ENCODE data around the gene VPS4A.

The VPS4A gene

DNA sequence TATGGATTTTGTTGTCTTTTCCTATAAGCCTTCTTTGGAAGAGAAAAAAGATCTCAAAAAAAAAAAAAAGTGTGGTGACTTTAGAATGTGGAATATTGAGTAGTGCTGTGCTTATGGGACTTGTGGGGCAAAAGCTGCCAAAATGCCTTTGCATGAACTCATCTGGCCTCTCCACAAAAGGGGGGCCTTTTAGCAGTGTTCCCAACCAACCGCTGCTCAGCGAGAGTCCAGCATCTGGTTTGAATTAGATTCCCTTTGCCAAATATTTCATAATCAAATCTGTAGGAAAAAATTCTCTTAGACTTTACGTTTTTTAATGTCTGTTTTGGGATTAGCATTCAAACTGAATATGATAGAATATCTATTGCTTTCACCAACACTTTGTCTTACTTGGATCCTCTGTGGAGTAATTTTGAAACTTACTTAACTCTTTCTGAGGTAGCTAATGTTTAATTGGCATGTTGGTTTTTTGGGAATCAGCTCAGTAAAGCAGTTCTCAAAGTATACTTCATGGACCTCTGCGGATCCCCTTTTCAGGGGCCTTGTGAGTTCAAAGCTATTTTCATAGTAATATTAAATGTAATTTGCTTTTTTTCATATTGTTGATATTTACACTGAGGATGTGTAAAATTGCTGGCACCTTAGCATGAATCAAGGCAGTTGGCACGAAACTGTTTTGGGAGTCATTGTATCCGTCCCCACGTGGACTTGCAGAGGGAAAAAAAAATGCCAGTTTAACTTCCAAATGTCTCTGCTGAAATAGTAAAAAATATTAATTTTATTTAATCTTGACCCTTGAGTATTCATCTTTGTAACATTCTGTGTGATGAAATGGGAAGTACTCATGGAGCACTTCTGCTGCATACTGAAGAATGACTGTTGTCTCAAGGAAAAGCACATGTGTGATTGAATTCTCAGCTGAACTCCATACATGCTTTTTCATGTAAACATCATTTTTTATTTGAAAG is 34.7 kb upstream of the VPS4A start:
- TF ChIP-seq, protein P1, sequence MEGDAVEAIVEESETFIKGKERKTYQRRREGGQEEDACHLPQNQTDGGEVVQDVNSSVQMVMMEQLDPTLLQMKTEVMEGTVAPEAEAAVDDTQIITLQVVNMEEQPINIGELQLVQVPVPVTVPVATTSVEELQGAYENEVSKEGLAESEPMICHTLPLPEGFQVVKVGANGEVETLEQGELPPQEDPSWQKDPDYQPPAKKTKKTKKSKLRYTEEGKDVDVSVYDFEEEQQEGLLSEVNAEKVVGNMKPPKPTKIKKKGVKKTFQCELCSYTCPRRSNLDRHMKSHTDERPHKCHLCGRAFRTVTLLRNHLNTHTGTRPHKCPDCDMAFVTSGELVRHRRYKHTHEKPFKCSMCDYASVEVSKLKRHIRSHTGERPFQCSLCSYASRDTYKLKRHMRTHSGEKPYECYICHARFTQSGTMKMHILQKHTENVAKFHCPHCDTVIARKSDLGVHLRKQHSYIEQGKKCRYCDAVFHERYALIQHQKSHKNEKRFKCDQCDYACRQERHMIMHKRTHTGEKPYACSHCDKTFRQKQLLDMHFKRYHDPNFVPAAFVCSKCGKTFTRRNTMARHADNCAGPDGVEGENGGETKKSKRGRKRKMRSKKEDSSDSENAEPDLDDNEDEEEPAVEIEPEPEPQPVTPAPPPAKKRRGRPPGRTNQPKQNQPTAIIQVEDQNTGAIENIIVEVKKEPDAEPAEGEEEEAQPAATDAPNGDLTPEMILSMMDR (IDR thresholded peaks at IDR 0.05), result no peak

DNA sequence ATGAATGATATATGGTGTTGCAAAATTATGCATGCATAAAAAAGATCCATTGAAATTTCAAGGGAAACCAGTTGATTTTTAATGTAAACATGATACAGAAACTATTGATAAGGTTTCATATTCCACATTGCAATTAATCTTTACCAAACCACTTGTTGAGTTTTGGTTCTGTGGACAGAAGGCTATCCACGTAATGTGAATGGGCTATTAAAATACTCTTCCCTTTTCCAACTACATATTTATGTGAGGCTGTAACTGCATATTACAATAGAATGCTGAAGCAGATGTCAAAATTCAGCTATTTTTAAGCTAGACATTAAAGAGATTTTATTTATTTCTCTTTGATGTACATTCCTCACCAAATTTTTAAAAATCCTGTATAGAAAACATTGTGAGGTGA is 33.7 kb upstream of the VPS4A start:
- TF ChIP-seq, protein P1 (IDR thresholded peaks at IDR 0.05), result no peak

DNA sequence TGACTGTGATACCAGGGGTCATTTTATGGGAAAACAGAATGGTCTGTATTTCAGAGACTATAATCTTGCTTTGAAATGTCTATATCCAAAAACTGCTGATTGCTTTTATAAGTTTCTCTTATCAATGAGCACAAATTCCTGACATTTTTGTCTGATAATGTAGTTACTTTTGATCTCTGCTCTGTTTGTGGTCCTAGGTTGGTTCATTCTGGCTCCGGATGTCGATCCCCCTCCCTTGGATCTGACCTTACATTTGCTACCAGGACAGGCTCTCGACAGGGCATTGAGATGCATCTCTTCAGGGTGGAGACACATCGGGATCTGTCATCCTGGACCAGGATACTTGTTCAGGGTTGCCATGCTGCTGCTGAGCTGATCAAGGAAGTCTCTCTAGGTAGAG is 27.3 kb upstream of the VPS4A start:
- TF ChIP-seq, protein P1 (IDR thresholded peaks at IDR 0.05), result no peak

DNA sequence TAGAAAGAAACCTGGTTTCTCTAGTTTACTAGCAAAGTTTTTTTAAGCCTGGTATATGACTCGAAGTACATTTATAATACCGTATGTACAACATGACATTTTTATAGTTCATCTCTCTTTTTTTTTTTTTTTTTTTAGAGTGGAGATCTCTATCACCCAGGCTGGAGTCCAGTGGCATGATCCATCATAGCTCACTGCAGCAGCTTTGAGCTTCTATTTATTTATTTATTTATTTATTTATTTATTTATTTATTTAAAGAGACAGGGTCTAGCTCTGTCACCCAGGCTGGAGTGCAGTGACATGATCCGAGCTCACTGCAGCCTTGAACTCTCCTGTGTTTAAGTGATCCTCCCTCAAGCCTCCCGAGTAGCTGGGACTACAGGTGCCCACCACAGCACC is 25.9 kb upstream of the VPS4A start:
- TF ChIP-seq, protein P1 (IDR thresholded peaks at IDR 0.05), result no peak

DNA sequence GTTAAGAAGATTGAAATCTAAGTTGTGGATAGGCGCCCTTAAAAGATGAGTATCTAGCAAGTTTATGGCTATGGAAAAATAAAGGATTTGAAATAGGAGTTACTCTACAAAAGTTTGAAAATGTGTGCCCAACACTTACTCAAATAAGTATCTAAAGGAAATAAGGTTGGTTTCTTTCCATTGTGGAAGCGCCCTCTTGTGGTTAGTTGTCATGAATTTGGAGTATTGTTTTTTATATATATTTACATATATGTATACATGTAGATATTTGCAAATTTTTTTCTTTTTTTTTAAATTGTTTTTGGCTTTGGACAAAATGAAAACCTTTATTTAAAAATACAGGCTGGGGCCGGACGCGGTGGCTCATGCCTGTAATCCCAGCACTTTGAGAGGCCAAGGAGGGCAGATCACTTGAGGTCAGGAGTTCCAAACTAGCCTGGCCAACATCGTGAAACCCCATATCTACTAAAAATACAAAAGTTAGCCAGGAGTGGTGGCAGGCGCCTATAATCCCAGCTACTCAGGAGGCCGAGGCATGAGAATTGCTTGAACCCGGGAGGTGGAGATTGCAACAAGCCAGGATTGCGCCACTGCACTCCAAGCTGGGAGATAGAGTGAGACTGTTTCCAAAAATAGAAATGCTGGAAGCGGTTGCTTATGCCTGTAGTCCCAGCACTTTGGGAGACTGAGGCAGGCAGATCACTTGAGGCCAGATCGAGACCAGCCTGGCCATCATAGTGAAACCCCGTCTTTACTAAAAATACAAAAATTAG is 24.0 kb upstream of the VPS4A start:
- TF ChIP-seq, protein P1 (IDR thresholded peaks at IDR 0.05), result peak; percentile 59; the same call in 1 of the 2 replicates

DNA sequence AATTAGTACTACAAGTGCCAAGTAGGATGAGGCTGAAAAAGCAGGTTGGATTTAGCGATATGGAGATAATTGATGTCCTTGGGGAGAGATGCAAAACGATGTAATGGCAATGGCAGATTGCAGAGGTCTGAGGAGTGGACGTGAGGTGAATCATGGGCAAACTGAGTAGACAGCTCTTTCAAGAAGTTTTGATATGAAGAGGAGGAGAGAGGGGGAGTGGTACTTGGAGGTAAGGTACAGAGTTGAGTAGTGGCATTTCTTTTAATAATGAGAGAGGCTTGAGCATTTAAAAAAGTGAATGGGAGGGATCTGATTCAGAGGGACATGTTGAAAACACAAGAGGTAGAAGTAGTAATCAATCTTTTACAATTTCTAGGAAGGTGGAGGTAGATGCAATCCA is 17.7 kb upstream of the VPS4A start:
- TF ChIP-seq, protein P1 (IDR thresholded peaks at IDR 0.05), result no peak

DNA sequence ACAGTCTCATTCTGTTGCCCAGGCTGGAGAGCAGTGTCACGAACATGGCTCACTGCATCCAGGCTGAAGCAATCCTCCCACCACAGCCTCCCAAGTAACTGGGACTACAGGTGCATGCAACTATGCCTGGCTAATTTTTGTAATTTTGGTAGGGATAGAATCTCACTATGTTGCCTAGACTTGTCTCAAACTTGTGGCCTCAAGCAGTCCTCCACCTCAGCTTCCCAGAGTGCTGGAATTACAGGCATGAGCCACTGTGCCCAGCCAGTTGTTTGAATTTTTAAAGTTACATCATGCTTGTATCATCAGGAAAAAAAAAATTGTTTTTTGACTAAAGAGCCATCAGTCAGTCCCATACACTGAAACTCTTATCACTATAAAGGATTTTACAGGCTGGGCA is 17.1 kb upstream of the VPS4A start:
- TF ChIP-seq, protein P1 (IDR thresholded peaks at IDR 0.05), result no peak

Measured in LNCAP (cell line).